Aorta (tissue), 5 donors: Measurements from ENCODE around the gene THBD. TPM values are rescaled to one million over a fixed set of nuclear protein-coding genes. Genes with fewer than 3 reads are reported as not detected.

ENCODE experiments used
- ATAC-seq: fragments of 200-7000 bp; cut with Tn5 transposase; one replicate; pipeline ENCODE4 v1.9.1; 2022; ENCODE audit warnings: moderate library complexity; ENCODE audit not compliant: low FRiP score
- DNase-seq, 2 donors: peaks; one replicate each; pipeline ENCODE4 v3.0.0-alpha.2; 2020
- H3K27ac ChIP-seq, 2 donors: one replicate each; pipeline ENCODE4 v1.5.1; 2013; ENCODE audit warnings: low read length in 2 of 2, mild to moderate bottlenecking in 2 of 2, moderate library complexity in 2 of 2, control low read depth in 1 of 2, inconsistent platforms in 1 of 2, low read depth in 1 of 2
- H3K27me3 ChIP-seq, 2 donors: one replicate each; pipeline ENCODE4 v1.6.1; 2013; ENCODE audit warnings: control low read depth in 1 of 2, low read length in 1 of 2, mild to moderate bottlenecking in 1 of 2, moderate library complexity in 1 of 2; ENCODE audit not compliant: insufficient read depth in 2 of 2, control insufficient read depth in 1 of 2
- H3K36me3 ChIP-seq, 2 donors: one replicate each; pipeline ENCODE4 v1.6.1; 2013; ENCODE audit warnings: control low read depth in 1 of 2, low read length in 1 of 2, mild to moderate bottlenecking in 1 of 2; ENCODE audit not compliant: insufficient read depth in 2 of 2, control insufficient read depth in 1 of 2
- H3K4me1 ChIP-seq, 2 donors: one replicate each; pipeline ENCODE4 v1.6.1; 2013; ENCODE audit warnings: low read length in 2 of 2, control low read depth in 1 of 2, mild to moderate bottlenecking in 1 of 2, moderate library complexity in 1 of 2; ENCODE audit not compliant: insufficient read depth in 2 of 2, control insufficient read depth in 1 of 2
- H3K4me3 ChIP-seq, 2 donors: one replicate each; pipeline ENCODE4 v1.5.1; 2013; ENCODE audit warnings: low read length in 2 of 2, control low read depth in 1 of 2, mild to moderate bottlenecking in 1 of 2
- H3K9me3 ChIP-seq: one replicate; pipeline ENCODE4 v1.6.1; 2013; ENCODE audit warnings: mild to moderate bottlenecking, low read length; ENCODE audit not compliant: control insufficient read depth
- WGBS, 2 donors: extraction: QIAGEN DNeasy Blood & Tissue Kit; methylation state at CpG; one replicate each; pipeline ENCODE4 v1.1.7; 2013; 5-methylcytosine and 5-hydroxymethylcytosine counted together
- intact Hi-C, 2 donors: fragments of 100-400 bp; cut with DNase I; formaldehyde crosslinking; loops; one replicate each; pipeline versions ENCODE4 v1.14.2 to v1.15.0; 2022
- polyA plus RNA-seq, 2 donors: library from polyadenylated mRNA; stranded (reverse); fragments of 200-250 nt; gene quantifications; one replicate each; pipeline ENCODE4 v1.2.3, GENCODE V29; 2013
- total RNA-seq, 2 donors: library from RNA; stranded (reverse); fragmentation: NEBNext Ultra II Directional; extraction: Animal tissue kit (Norgen Biotek cat#: 25700); gene quantifications; one replicate each; pipeline ENCODE4 v1.2.1, GENCODE V29; 2021
- donor health status: healthy with polysubstance abuse.
- donor health status: Bipolar disorder and iron deficiency.
- donor health status: DM: no; HTN: no; CAD: no.
- donor health status: DM: no; HTN: no; CAD: no.
- donor health status: DM: yes; HTN: yes; CAD: no.

THBD gene
- total and polyA plus RNA-seq, 4 donors, result 8.5 to 79.8 (median 53.7) TPM

GRCh38 chr20:23018941-23019340, 30.5 kb downstream of the THBD start:
- ATAC-seq (no peak), DNase-seq (no peak)
- Histone ChIP-seq H3K4me3 (no peak overlapping the region), H3K4me1 (no peaks in the 10 kb centered on the region), H3K27ac (no peak overlapping the region), H3K36me3 (no peaks in the 10 kb centered on the region), H3K9me3 (no peaks in the 10 kb centered on the region), H3K27me3 (no peaks in the 10 kb centered on the region)
- WGBS, 2 donors, result 88 to 91% methylated on average over 11 of the region's 11 CpGs
- intact Hi-C loops, result no loop called here

DNA sequence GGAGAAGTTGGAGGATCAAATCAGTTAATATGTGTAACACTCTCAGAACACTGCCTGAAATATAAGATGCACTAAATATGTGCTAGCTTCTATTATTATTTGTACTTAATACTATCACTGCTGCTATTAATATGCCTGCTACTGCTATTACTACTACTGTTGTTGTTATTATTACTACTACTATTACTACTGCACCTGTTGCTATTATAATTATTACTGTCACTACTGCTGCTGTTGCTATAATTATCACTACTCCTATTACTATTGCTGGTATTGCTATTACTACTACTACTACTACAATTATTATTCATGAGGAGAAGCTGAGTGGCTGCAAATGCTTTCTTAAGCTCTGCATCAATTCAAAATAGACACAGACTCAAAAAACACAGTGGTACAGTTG, 31.0 kb downstream of the THBD start:
- Histone ChIP-seq H3K36me3 (no peaks in the 10 kb centered on the region), H3K9me3 (no peaks in the 10 kb centered on the region), H3K27me3 (no peaks in the 10 kb centered on the region), H3K4me1 (no peaks in the 10 kb centered on the region), H3K4me3 (no peak overlapping the region), H3K27ac (no peak overlapping the region)
- intact Hi-C loops, result no loop called here
- ATAC-seq (no peak), DNase-seq (no peak)

DNA sequence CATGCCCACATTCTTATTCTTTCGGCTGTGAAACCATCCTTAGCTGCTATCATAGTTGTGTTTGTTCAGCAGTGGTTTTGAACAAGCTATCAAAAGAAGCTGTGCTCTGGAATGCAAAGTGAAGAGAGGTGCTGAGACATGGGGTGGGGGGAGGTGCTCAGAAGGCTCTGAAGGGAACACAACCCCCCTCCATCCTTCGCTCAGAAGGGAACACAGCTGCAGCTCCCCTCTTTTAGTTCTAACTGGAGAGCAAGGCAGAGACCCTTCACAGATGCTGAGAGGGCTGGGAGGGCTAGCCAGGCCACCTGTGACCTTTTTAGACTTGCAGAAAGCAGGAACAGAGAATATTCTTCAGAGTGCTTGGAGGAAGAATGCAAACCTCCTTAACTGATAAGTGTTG, 32.0 kb downstream of the THBD start:
- no peak for DNase-seq
- Histone ChIP-seq H3K27ac (no peak overlapping the region), H3K27me3 (no peaks in the 10 kb centered on the region), H3K36me3 (no peaks in the 10 kb centered on the region), H3K4me1 (no peaks in the 10 kb centered on the region), H3K4me3 (no peak overlapping the region), H3K9me3 (no peaks in the 10 kb centered on the region)
- ATAC-seq, result no peak
- WGBS, 2 donors, result 80 to 83% methylated on average over 2 of the region's 2 CpGs
- intact Hi-C loops, result no loop called here

- no peaks in the 10 kb centered on the region for H3K4me1 ChIP-seq
- DNase-seq (no peak), ATAC-seq (no peak)
- no peaks in the 10 kb centered on the region for H3K36me3 ChIP-seq
- H3K27ac ChIP-seq, result no peak overlapping the region
- no peak overlapping the region for H3K4me3 ChIP-seq
- WGBS, 2 donors, result 45 to 53% methylated on average over 5 of the region's 5 CpGs
- intact Hi-C loops, result no loop called here
- H3K9me3 ChIP-seq, result no peaks in the 10 kb centered on the region
- no peaks in the 10 kb centered on the region for H3K27me3 ChIP-seq
Observed at GRCh38 chr20:23013429-23013828, 36.0 kb downstream of the THBD start.

- Histone ChIP-seq H3K27me3 (no peaks in the 10 kb centered on the region), H3K9me3 (no peaks in the 10 kb centered on the region), H3K4me3 (no peak overlapping the region), H3K36me3 (no peaks in the 10 kb centered on the region), H3K27ac (no peak overlapping the region), H3K4me1 (no peaks in the 10 kb centered on the region)
- ATAC-seq, result no peak
- intact Hi-C loops, result no loop called here
- WGBS, 2 donors, result 89 to 92% methylated on average over 11 of the region's 11 CpGs
- DNase-seq, result no peak
Observed at GRCh38 chr20:23011008-23011721, 38.3 kb downstream of the THBD start.

DNA sequence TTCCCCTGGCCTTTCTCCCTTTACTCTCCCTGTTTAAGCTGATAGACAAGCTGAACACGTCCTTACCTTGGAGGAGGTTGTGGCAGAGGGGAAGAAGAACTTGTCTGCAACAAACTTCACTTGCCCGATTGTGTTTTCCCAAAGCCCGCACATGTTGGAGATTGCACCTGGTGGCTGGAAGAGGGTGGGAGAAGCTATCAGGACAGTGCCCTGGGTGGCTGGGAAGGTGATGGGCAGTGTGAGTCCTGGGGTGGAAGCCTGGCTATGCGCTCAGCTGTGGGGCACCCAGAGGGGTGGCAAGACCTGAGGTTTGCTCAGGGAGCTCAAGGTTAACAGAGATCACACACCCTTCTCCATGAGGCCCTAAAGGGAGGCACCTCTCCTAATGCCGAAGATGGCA, 39.4 kb downstream of the THBD start:
- no peaks in the 10 kb centered on the region for H3K36me3 ChIP-seq
- H3K4me3 ChIP-seq, result no peak overlapping the region
- H3K9me3 ChIP-seq, result no peaks in the 10 kb centered on the region
- WGBS, 2 donors, result 89 to 90% methylated on average over 5 of the region's 5 CpGs
- H3K27me3 ChIP-seq, result no peaks in the 10 kb centered on the region
- ATAC-seq (no peak), DNase-seq (no peak)
- no peak overlapping the region for H3K27ac ChIP-seq
- intact Hi-C loops, result no loop called here
- no peaks in the 10 kb centered on the region for H3K4me1 ChIP-seq

DNA sequence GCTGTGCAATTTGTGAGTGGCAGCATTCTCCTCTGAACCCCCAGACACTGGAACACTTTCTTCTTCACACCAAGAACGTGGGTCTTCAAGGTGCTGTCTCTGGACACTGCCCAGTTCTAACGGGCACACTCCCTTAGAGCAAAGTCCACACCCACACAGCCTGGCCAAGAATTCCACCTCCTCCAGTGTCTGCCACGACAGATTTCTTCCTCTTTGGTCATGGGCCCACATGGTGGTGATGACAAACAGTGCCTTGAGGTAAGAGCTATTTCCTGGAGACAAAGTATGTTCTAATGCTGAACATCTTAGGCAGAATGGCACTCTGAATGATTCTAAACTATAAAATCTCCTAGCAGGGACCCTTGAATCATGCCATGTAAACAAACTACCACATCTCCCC, 39.8 kb downstream of the THBD start:
- intact Hi-C loops, result no loop called here
- ATAC-seq, result no peak
- WGBS, 2 donors, result 31 to 32% methylated on average over 3 of the region's 3 CpGs

GRCh38 chr20:23008667-23009066, 40.8 kb downstream of the THBD start:
- intact Hi-C loops, result no loop called here
- ATAC-seq (no peak), DNase-seq (no peak)
- Histone ChIP-seq H3K27me3 (no peaks in the 10 kb centered on the region), H3K9me3 (no peaks in the 10 kb centered on the region), H3K4me1 (no peaks in the 10 kb centered on the region), H3K27ac (no peak overlapping the region), H3K36me3 (no peaks in the 10 kb centered on the region), H3K4me3 (no peak overlapping the region)
- 90 to 92% methylated on average over 2 of the region's 2 CpGs for WGBS, 2 donors

More for the DNA sequence above, 39.8 kb downstream of the THBD start:
- Histone ChIP-seq H3K4me1 (no peaks in the 10 kb centered on the region), H3K4me3 (no peak overlapping the region), H3K36me3 (no peaks in the 10 kb centered on the region), H3K27me3 (no peaks in the 10 kb centered on the region), H3K9me3 (no peaks in the 10 kb centered on the region), H3K27ac (no peak overlapping the region)
- no peak for DNase-seq

GRCh38 chr20:23007886-23008655, 41.4 kb downstream of the THBD start:
- Histone ChIP-seq H3K4me3 (no peak overlapping the region), H3K27me3 (no peaks in the 10 kb centered on the region), H3K9me3 (no peaks in the 10 kb centered on the region), H3K27ac (no peak overlapping the region), H3K4me1 (no peaks in the 10 kb centered on the region), H3K36me3 (no peaks in the 10 kb centered on the region)
- DNase-seq (no peak), ATAC-seq (no peak)
- intact Hi-C loops, result no loop called here
- WGBS, 2 donors, result 89 to 92% methylated on average over 9 of the region's 9 CpGs
